Transverse colon (tissue), 4 donors: ENCODE data around the gene FXYD3. TPM values are rescaled to one million over a fixed set of nuclear protein-coding genes. Genes with fewer than 3 reads are reported as not detected.

Source experiments
- DNase-seq: peaks from one replicate; pipeline ENCODE4 v3.0.0-alpha.2; 2019
- H3K27ac ChIP-seq, 4 donors: fragments of 200-600 bp; sonication (generic); 2 replicates each; pipeline ENCODE4 v1.5.1; 2016 to 2018; ENCODE audit warnings: inconsistent platforms in 4 of 4
- H3K27me3 ChIP-seq: fragments of 200-600 bp; sonication (generic); 2 replicates; pipeline ENCODE4 v1.5.1; 2017; ENCODE audit warnings: inconsistent platforms
- H3K36me3 ChIP-seq, 4 donors: fragments of 200-600 bp; sonication (generic); 2 replicates each; pipeline ENCODE4 v1.5.1; 2017 to 2019; ENCODE audit warnings: inconsistent platforms in 4 of 4
- H3K4me1 ChIP-seq, 4 donors: fragments of 200-600 bp; sonication (generic); 2 replicates each; pipeline ENCODE4 v1.5.1; 2017 to 2020; ENCODE audit warnings: inconsistent platforms in 4 of 4
- H3K4me3 ChIP-seq, 4 donors: fragments of 200-600 bp; sonication (generic); 1 replicate in 1 of 4; 2 replicates in 3 of 4; pipeline versions ENCODE4 v1.5.1 to v1.6.1; 2017 to 2019; ENCODE audit warnings: inconsistent platforms in 4 of 4
- H3K9me3 ChIP-seq, 2 donors: fragments of 200-600 bp; sonication (generic); 2 replicates each; pipeline ENCODE4 v1.5.1; 2017 to 2019; ENCODE audit warnings: inconsistent platforms in 2 of 2
- EP300 ChIP-seq: sonication (generic); formaldehyde crosslinking; IDR thresholded peaks from one replicate; pipeline ENCODE4 v1.6.1; 2017; ENCODE audit warnings: antibody characterized with exemption, low read depth
- POLR2A ChIP-seq: fragments of 450-650 bp; IDR thresholded peaks from one replicate; pipeline ENCODE4 v1.6.1; 2016; ENCODE audit warnings: antibody characterized with exemption, mild to moderate bottlenecking, moderate library complexity
- POLR2AphosphoS5 ChIP-seq, 3 donors: sonication (generic); formaldehyde crosslinking; IDR thresholded peaks; one replicate each; pipeline ENCODE4 v1.6.1; 2016; ENCODE audit warnings: antibody characterized with exemption in 3 of 3
- whole genome bisulfite sequencing, 2 donors: methylation state at CpG; one replicate each; pipeline ENCODE4 v1.1.5; 2018; ENCODE audit warnings: low coverage in 1 of 2; 5-methylcytosine and 5-hydroxymethylcytosine counted together
- in situ Hi-C, 4 donors: fragments of 200-750 bp; cut with MboI; loops; one replicate each; pipeline versions ENCODE4 v1.15.0 to v1.15.1; 2017; ENCODE audit warnings: low sequenced_read_pairs in 3 of 4, low pct_ligation_motif_present in 1 of 4, low pct_unique_long_range_greater_than_20kb in 1 of 4
- intact Hi-C: fragments of 100-400 bp; cut with DNase I; formaldehyde crosslinking; loops from one replicate; pipeline ENCODE4 v1.15.1; 2023; ENCODE audit warnings: low total_unique reads
- total RNA-seq, 4 donors: library from RNA; depleted of rRNA; stranded (reverse); fragments of >200 nt; gene quantifications; one replicate each; pipeline ENCODE4 v1.1.0, GENCODE V29; 2016
- TF ChIP-seq, protein P1 (sequence below), 5 experiments: fragments of 200-600 bp in 3 of 5; fragments of 450-650 bp in 2 of 5; sonication (generic) in 3 of 5; IDR thresholded peaks; 1 replicate in 2 of 5; 2 replicates in 3 of 5; pipeline ENCODE4 v1.5.1; 2016 to 2017; ENCODE audit warnings: antibody characterized with exemption in 5 of 5, inconsistent platforms in 3 of 5, mild to moderate bottlenecking in 2 of 5, moderate library complexity in 1 of 5

FXYD3 gene
- total RNA-seq, 4 donors from 2014 or later, result 1,678 to 4,641 (median 3,622) TPM

DNA sequence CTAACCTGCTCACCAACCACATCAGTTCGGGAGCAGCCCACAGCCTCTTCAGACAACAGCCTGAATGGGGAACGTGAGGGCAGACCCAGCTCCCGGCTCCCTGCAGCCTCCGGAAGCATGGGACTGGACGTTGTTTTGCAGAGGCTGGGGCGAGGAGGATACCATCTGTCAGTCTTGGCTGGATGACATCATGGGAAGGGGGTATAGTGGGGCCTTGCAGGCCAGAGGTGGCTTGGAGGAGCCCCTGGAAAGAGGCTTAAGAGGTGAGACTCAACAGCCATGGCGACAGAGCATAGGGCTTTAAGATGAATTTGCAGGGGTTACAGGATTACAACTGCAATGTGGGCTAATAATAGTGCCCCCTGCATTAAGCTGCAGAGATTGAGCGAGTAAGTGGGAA, 1.5 kb downstream of the FXYD3 start:
- Histone ChIP-seq H3K4me3 (peak overlapping the region; percentile 38 to 65 (median 47)), H3K4me1 (peaks cover 4 to 41% (median 32%) of the 10 kb centered on the region in 4 donors), H3K9me3 (no peaks in the 10 kb centered on the region), H3K27ac (peak overlapping the region; percentile 88 to 95 (median 91)), H3K27me3 (no peaks in the 10 kb centered on the region), H3K36me3 (no peaks in the 10 kb centered on the region)
- in situ Hi-C loops (no loop called here), intact Hi-C loops (no loop called here)
- no peak for DNase-seq
- WGBS, 2 donors, result 27% methylated on average over 8 of the region's 8 CpGs; no CpG with 5 or more reads in 1 of the 2 donors
- TF ChIP-seq EP300, result no peak
- peak in 2 of 3 donors; percentile 44 to 49 for TF ChIP-seq POLR2AphosphoS5 (IDR thresholded peaks at IDR 0.05)

- H3K27me3 ChIP-seq, result no peaks in the 10 kb centered on the region
- peak overlapping the region; percentile 88 to 95 (median 91) for H3K27ac ChIP-seq
- peaks cover 4 to 48% (median 37%) of the 10 kb centered on the region in 4 donors for H3K4me1 ChIP-seq
- no peaks in the 10 kb centered on the region for H3K36me3 ChIP-seq
- 28 to 74% methylated on average over 8 to 11 of the region's 11 CpGs for WGBS, 2 donors
- intact Hi-C loops (no loop called here), in situ Hi-C loops (no loop called here)
- peak; percentile 61 for DNase-seq
- peak overlapping the region in 3 of 4 donors; percentile 38 to 65 (median 51) for H3K4me3 ChIP-seq
- H3K9me3 ChIP-seq, result no peaks in the 10 kb centered on the region
- TF ChIP-seq POLR2AphosphoS5 (IDR thresholded peaks at IDR 0.05) (peak in 2 of 3 donors; percentile 14 to 65), POLR2A (peak; percentile 55), EP300 (no peak)
- TF ChIP-seq, protein P1, sequence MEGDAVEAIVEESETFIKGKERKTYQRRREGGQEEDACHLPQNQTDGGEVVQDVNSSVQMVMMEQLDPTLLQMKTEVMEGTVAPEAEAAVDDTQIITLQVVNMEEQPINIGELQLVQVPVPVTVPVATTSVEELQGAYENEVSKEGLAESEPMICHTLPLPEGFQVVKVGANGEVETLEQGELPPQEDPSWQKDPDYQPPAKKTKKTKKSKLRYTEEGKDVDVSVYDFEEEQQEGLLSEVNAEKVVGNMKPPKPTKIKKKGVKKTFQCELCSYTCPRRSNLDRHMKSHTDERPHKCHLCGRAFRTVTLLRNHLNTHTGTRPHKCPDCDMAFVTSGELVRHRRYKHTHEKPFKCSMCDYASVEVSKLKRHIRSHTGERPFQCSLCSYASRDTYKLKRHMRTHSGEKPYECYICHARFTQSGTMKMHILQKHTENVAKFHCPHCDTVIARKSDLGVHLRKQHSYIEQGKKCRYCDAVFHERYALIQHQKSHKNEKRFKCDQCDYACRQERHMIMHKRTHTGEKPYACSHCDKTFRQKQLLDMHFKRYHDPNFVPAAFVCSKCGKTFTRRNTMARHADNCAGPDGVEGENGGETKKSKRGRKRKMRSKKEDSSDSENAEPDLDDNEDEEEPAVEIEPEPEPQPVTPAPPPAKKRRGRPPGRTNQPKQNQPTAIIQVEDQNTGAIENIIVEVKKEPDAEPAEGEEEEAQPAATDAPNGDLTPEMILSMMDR (IDR thresholded peaks at IDR 0.05), result no peak
Measured at GRCh38 chr19:35117799-35118198, 2.2 kb downstream of the FXYD3 start.

GRCh38 chr19:35118268-35119020, 2.8 kb downstream of the FXYD3 start:
- no peak for TF ChIP-seq EP300
- TF ChIP-seq, protein P1 (IDR thresholded peaks at IDR 0.05), result no peak
- TF ChIP-seq POLR2A, result peak; percentile 65
- peak in 1 of 3 donors; percentile 25 for TF ChIP-seq POLR2AphosphoS5 (IDR thresholded peaks at IDR 0.05)
- Histone ChIP-seq H3K27me3 (no peaks in the 10 kb centered on the region), H3K9me3 (no peaks in the 10 kb centered on the region), H3K27ac (peak overlapping the region; percentile 88 to 95 (median 91)), H3K4me3 (peak overlapping the region; percentile 14 to 65 (median 44)), H3K4me1 (peaks cover 4 to 54% (median 41%) of the 10 kb centered on the region in 4 donors), H3K36me3 (no peaks in the 10 kb centered on the region)
- intact Hi-C loops (no loop called here), in situ Hi-C loops (no loop called here)
- WGBS, 2 donors, result 47% methylated on average over 12 of the region's 13 CpGs; no CpG with 5 or more reads in 1 of the 2 donors
- DNase-seq, result peak; percentile 66

DNA sequence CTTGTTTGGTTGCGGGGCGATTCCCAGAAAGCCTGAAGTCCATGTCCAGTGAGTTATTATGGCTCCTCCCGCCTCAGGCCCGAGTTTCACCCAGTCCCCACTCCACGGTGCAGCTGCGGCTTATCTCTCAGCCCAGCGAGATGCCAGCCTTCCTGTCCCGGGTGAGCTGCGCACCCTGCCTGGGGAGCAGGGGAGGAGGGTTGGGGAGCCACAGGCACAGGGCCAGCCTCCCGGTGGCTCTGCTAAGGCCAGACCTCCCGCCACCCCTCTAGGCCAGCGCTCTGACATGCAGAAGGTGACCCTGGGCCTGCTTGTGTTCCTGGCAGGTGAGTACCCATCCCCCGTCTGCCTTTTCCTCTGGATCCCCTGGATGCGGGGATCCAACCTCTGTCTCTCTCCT, 3.5 kb downstream of the FXYD3 start:
- peaks cover 4 to 54% (median 47%) of the 10 kb centered on the region in 4 donors for H3K4me1 ChIP-seq
- no peaks in the 10 kb centered on the region for H3K27me3 ChIP-seq
- no peaks in the 10 kb centered on the region for H3K36me3 ChIP-seq
- intact Hi-C loops, result no loop called here
- DNase-seq, result no peak
- H3K27ac ChIP-seq, result peak overlapping the region; percentile 88 to 95 (median 91)
- in situ Hi-C loops, result no loop called here
- H3K4me3 ChIP-seq, result peak overlapping the region; percentile 10 to 65 (median 44)
- H3K9me3 ChIP-seq, result no peaks in the 10 kb centered on the region
- 69% methylated on average over 11 of the region's 14 CpGs; no CpG with 5 or more reads in 1 of the 2 donors for WGBS, 2 donors
- no peak for TF ChIP-seq EP300
- TF ChIP-seq POLR2AphosphoS5 (IDR thresholded peaks at IDR 0.05), result peak in 2 of 3 donors; percentile 31 to 38
- peak; percentile 33 for TF ChIP-seq POLR2A
- TF ChIP-seq, protein P1 (IDR thresholded peaks at IDR 0.05), result no peak
